ENCODE data around the gene ASMT. TPM values are rescaled to one million over a fixed set of nuclear protein-coding genes. Genes with fewer than 3 reads are reported as not detected.

Gene ASMT
- total and polyA plus RNA-seq, 10 of the 15 experiments (the other 5 are each of a cell fraction or from before 2014, with no cell fraction given) = 0.18 to 0.29 TPM; not detected in 8

DNA sequence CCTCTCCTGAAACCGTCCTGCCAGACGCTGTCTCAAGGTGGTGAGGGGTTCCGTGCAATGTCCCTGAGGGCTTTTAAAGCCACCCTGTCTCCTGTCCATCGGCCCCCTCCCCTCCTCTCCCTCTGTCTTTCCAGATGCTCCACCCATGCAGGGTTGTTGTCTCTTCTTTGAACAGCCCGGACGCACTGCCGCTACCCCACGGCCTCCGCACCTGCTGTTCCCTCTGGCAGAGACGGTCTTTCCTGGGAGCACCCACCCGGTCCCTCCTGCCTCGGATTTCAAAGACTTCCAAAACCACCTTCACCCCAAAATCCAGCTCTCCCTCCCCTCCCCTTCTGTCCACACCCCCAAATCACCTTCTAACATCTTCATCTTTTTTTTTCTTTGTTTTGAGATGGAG lies 4.1 kb upstream of the ASMT start:
- ATAC-seq = no peak
- Histone ChIP-seq H3K36me3 (ENCODE audit: control insufficient read depth in 2 of 2, insufficient read depth in 2 of 2, low read length in 1 of 2) (no peaks in the 10 kb centered on the region), H3K79me2 (ENCODE audit: control insufficient read depth, insufficient read depth, low read length) (no peaks in the 10 kb centered on the region), H2AFZ (ENCODE audit: control insufficient read depth, low read depth, low read length) (no peak overlapping the region), H3K4me2 (ENCODE audit: control insufficient read depth, insufficient read depth) (no peak overlapping the region), H3K9ac (ENCODE audit: control insufficient read depth, insufficient read depth, low read length) (no peak overlapping the region), H3K27ac (ENCODE audit: control insufficient read depth, insufficient read depth) (no peak overlapping the region), H3K27me3 (replicated peaks in 1 of 2; ENCODE audit: control insufficient read depth in 2 of 2, insufficient read depth in 2 of 2, low read length in 1 of 2) (no peaks in the 10 kb centered on the region; a peak in 1 of 4 replicates), H4K20me1 (ENCODE audit: control insufficient read depth, insufficient read depth) (no peaks in the 10 kb centered on the region), H3K4me1 (ENCODE audit: control insufficient read depth, insufficient read depth, low read length) (no peaks in the 10 kb centered on the region; the same call in 1 of the 2 replicates), H3K9me3 (replicated peaks; ENCODE audit: control insufficient read depth, insufficient read depth, low read length) (no peaks in the 10 kb centered on the region), H3K4me3 (no peak overlapping the region)
- SMC1A ChIA-PET (ENCODE audit: uncharacterized antibody, unreplicated experiment) = no interaction called here
- RAD21 ChIA-PET (ENCODE audit: unreplicated experiment) = no interaction called here
- WGBS (ENCODE audit: insufficient coverage, insufficient replicate concordance, low lambda C conversion rate, missing lambda C conversion rate) = 65% methylated on average over 12 of the region's 12 CpGs
- CTCF ChIA-PET = no interaction called here
- FAIRE-seq = no peak
- intact Hi-C loops (cut with micrococcal nuclease; ENCODE audit: unreplicated experiment) = no loop called here
- no TSS peak for BruUV-seq (replicated peaks)
- POLR2A ChIA-PET = no interaction called here
- in situ Hi-C loops (cut with MboI) = no loop called here
- TF ChIP-seq MYB (IDR thresholded peaks at IDR 0.05; ENCODE audit: borderline replicate concordance, low read depth, low read length) (no peak), EZH2 (IDR thresholded peaks at IDR 0.05; ENCODE audit: borderline replicate concordance, control insufficient read depth, low read depth, low read length) (no peak), JUNB (IDR thresholded peaks at IDR 0.05) (no peak), RELA (IDR thresholded peaks at IDR 0.05; ENCODE audit: borderline replicate concordance, partially characterized antibody) (no peak), SMAD1 (IDR thresholded peaks at IDR 0.05; ENCODE audit: low read depth, partially characterized antibody) (no peak), ZNF217 (IDR thresholded peaks at IDR 0.05) (no peak), IKZF2 (IDR thresholded peaks at IDR 0.05) (no peak), IRF4 (IDR thresholded peaks at IDR 0.05; ENCODE audit: low read depth, low read length) (no peak)
- TF ChIP-seq, protein P1, sequence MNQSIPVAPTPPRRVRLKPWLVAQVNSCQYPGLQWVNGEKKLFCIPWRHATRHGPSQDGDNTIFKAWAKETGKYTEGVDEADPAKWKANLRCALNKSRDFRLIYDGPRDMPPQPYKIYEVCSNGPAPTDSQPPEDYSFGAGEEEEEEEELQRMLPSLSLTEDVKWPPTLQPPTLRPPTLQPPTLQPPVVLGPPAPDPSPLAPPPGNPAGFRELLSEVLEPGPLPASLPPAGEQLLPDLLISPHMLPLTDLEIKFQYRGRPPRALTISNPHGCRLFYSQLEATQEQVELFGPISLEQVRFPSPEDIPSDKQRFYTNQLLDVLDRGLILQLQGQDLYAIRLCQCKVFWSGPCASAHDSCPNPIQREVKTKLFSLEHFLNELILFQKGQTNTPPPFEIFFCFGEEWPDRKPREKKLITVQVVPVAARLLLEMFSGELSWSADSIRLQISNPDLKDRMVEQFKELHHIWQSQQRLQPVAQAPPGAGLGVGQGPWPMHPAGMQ (IDR thresholded peaks at IDR 0.05; ENCODE audit: borderline replicate concordance) = no peak
- TF ChIP-seq, protein P2, sequence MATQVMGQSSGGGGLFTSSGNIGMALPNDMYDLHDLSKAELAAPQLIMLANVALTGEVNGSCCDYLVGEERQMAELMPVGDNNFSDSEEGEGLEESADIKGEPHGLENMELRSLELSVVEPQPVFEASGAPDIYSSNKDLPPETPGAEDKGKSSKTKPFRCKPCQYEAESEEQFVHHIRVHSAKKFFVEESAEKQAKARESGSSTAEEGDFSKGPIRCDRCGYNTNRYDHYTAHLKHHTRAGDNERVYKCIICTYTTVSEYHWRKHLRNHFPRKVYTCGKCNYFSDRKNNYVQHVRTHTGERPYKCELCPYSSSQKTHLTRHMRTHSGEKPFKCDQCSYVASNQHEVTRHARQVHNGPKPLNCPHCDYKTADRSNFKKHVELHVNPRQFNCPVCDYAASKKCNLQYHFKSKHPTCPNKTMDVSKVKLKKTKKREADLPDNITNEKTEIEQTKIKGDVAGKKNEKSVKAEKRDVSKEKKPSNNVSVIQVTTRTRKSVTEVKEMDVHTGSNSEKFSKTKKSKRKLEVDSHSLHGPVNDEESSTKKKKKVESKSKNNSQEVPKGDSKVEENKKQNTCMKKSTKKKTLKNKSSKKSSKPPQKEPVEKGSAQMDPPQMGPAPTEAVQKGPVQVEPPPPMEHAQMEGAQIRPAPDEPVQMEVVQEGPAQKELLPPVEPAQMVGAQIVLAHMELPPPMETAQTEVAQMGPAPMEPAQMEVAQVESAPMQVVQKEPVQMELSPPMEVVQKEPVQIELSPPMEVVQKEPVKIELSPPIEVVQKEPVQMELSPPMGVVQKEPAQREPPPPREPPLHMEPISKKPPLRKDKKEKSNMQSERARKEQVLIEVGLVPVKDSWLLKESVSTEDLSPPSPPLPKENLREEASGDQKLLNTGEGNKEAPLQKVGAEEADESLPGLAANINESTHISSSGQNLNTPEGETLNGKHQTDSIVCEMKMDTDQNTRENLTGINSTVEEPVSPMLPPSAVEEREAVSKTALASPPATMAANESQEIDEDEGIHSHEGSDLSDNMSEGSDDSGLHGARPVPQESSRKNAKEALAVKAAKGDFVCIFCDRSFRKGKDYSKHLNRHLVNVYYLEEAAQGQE (IDR thresholded peaks at IDR 0.05; ENCODE audit: low read depth, low read length) = no peak
- no peak for DNase-seq (ENCODE audit: low read depth, low spot score)
